Activated CD4-positive, CD25-positive, alpha-beta regulatory T cell (primary cell): ENCODE measurements around the gene TREX2.

ENCODE experiments used
- DNase-seq, 4 experiments: peaks; one replicate each; lab custom pipeline; 2025; lab: John Stamatoyannopoulos, UW

TREX2 gene

DNA sequence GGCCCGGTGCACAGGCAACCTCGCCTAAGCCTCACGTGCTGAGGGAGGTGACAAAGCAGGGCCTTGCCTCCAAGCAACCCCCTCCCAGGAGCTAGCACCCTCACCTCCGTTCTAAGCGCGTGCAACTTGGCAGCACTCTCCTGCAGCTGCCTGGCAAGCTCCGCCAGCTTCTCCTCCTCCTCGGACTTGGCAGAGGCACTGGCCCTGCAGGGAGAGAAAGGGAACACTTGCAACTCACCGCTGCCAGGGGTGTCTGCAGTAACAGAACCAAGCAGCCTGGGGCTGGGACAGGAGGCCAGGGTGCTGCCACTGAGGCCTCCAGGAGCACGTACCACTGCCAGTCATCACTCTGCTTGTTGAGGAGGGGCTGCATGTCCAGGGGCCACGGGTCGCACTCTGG lies 10.3 kb upstream of the TREX2 start:
- DNase-seq: no peak

DNA sequence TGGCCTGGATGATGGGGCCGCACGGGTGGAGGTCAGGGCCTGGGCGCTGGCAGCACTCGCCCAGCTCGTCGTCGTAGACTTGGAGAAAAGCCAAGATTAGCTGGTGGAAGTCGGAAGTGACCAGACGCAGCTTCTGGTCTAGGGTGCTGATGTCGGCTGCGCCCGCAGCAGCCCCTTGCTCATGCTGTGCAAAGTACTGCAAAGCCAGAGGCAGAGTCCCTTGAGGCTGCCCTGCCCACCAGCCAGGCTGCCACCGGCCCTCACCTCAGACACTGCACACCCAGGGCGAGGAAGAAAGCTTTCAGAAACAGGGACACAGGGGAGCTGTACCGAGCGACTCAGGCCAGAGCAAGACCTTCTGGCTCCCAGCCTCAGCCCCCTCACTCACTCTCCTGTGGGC lies 9.7 kb upstream of the TREX2 start:
- DNase-seq: no peak

DNA sequence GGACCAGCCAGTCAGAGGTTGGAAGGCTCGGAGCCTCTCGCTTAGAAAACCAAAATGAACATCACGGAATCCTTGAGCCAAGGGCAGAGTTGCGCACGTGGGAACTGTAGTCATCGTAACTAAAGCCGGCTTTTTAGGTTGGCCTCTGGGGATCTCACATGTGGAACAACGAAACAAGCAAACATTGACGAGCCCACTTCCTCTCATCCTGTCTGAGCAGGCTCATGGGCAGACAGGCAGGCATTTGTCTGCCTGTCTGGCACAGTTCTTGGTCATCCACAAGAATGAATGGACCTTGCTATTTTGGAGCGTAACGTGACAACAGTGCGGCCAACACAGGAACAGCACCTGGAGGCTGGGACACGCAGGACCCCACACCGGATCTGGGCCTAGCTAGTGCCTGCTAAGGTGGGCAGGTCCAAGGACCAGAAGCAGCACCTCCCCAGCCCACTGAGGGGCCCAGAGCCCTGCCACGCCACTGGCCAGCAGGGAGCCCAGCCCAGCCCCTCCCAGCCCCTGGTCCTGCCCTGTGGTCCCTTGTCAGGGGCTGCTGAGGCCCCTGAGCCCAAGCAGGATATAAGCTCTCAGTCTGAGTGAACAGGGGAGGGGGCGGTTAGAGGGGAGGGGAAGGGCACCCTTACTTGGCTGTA lies 9.2 kb upstream of the TREX2 start:
- no peak for DNase-seq

DNA sequence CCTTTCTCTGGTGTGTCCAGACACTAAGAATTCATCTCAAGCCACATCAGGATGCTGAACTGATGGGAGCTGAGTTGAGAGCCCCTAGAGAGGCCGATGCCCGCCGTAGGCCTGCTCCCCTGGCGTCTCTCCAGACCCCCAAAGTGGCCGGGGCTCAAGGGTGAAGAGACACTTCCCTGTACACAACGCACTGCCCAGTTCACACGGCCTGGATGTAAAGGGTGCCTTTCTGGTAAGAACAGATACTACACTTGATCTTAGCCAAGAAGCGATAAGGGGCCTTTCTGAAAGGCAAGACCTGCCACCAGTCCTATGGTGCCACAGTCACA lies 5.1 kb upstream of the TREX2 start:
- no peak for DNase-seq

DNA sequence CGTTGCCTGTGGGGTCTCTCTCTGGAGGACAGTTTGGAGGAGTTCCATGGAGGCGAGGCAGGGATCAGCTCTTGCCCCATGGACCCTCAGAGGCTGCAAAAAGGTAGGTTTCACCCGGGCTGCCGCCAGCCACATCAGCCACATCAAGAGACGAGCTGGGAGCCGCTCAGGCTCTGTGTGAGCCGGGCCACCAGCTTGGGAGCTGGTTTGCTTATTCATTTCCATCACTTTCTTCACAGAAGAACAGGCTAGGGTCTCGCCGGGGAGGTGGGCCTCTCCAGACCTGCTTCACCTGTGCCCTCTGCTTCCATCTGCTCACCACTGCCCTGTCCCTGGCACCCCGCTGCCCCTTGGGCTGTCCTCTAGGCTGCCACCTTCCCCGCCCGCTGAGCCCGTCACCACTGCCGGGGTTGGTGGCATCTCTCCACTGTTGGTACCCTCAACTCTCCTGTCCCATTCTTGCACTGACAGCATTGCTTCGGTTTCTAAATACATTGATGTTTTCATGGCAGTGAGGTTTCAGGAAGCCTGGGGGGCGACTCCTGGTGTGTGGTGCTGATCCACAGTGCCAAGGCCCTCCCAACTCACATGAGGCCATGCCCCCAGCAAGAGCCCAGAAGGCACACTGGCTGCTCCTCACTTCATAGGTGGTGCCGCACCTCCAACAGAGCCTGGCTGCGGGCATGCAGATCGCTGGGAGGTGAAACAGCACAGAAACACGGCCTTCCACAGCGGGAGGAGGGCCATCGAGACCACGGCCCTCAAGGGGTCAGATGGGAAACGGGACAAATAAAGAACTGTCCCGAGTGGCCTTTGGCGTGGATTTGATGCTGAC lies 4.5 kb upstream of the TREX2 start:
- no peak for DNase-seq

DNA sequence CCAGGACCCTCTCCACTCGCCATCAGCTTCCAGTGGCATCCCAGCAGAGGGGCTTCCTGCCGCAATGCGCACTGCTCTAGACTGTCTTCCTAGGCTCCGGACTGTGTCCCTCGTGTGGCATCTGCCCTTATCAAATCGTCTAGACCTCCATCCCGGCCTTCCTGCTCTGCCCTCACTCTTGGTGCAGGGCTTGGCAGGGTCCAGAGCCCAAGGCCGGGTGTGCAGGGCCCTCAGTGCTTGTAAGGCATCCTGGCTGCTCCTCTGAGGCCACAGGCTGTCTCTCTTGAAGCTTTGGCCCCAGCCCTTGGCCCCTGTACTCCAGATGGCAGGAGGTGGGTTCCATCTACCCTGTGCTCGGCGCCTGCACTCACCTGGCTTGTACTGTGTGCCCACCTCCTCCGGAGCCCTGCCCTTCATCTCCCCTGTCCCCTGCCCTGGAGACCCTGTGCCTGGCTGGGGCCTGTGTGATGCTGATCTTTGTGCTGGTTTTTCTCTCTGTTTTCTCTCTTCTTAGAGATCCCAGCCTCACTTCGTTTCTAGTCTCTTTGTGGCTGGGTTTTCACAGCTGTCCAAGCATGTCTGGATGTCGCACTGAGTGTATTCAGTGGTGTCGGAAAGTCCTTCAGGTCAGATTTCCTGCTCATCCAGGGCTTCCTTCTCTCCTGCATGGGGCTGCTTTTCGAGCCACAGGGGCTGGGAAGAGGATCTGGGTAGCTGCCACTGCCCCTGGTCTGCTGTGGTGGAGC lies 3.7 kb upstream of the TREX2 start:
- no peak for DNase-seq

DNA sequence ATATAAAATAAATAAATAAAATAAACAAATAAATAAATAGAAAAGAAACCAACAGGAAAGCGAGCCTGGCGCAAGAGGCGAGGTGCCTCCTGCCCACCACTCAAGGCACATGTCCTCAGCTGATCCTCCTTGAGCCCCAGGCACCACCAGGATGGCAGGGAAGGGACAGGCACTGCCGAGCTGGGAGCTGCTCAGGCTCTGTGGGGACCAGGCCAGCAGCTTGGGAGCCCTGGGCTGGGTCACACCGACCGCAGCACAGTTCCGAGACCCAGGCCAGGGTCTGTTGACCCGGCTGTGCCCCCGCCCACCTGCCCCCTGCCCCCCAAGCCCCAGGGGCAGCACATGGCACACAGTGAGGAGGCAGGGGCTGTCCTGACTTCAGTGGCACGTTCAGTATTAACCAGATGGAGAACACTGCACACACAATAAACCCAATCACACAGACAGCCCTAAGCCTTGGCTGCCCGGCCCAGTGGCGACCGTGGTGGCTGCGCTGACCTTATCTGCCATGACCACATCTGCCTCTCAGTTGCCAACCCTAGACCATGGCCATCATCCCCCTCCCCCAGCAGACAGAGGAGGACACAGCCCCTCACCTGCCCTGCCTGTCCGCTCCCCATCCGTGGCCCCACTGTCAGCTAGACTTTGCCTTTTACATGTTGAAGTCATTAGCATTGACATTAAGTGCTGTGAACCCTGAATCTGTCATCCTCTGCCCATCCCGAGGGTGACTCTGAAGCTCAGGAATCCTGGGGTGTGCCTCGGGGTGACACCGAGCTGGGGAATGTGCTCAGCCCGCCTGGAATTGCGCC lies 2.9 kb upstream of the TREX2 start:
- no peak for DNase-seq

DNA sequence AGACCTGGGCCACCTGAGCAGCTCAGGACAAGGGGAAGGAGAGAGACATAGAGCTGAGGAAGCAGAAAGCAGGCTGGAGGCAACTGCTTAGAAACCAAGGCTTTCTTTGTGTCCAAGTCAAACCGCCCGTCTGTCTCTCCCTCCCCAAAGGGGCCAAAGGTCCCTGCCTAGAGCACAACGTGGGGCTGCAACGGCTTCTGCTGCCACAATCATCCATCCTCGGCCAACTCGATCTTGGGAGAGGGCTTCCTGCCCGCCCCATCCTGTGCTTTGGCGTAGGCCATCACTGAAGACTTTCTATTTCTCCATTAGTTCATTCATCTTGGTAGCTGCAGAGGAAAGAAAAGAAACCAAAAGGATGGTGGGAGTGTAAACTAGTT lies 1.7 kb upstream of the TREX2 start:
- no peak for DNase-seq

DNA sequence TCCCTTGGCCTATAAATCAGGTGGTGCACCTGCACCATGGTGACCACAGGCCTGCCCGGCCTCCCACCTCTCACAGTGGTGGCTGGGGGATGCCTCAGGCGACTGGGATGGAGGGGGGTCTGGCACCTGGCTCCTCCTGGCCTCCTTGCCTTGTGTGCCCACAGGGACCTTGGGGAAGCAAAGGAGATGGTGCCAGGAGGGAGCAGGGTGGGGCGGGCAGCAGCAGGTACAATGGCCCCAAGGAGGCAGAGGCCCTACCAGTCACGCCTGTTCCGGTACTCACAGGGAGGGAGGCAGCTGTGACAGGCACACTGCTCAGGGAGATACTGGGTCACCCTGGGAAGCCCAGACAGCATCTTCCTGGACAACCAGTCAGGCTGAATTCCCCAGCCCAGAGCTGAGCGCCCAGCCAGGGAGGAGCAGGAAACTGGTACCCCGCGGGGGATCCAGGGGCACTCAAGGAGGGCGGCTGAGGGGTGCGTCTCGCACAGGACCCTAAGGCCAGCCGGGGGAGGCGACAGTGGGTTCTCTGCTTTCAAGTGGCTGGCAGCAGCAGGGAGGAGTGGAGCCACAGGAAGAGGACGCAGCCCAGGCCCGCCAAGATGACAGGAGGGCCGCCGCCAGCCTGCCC lies 1.2 kb upstream of the TREX2 start:
- no peak for DNase-seq

DNA sequence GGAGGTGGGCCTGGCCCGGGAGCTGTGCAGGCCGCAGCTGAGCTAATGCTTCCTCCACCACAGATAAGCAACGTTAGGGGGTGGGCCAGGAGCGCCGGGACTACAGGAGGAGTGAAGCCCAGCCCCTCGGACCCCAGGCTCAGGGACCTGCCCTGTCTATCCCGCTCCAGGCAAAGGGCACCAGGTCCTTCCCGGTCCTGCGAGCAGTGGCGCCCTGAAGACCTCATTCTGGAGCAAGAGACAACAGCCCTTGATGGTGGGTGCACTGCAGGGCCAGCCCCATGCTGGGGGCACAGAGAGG lies 730 bp upstream of the TREX2 start:
- DNase-seq: no peak

DNA sequence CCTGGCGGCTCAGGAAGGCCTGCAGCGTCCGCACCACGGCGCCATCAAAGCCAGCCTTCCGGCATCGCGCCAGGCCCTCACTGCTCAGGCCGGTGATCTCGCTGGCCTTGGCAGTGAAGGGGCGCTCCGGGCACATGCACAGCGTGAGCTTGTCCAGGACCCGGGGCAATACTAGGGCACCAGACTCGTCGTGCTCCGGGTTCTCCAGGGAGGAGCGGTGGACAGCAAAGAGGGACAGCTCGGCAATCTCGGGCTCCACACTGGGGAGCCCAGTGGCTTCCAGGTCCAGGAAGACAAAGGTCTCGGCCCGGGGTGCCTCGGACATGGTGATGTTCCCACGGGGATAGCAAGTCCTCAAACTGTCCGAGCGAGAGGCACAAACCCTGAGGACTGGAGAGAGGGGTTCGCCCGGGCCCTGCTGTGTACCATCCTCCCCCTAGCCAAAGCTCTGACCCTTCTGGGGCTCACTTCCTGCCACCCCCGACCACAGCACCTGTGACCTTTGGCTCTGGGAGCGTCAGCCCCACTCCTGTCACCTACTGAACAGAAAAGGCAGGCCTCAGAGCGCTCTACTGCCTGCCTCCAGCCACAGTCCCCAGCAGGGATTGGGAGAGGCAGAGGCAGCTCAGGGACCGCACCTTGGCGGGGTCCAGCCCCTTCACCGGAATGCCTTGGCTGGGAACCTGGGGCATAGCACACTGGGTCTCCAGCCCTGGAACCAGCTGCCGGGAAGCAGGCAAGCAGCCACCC lies 575 bp downstream of the TREX2 start:
- DNase-seq: no peak

DNA sequence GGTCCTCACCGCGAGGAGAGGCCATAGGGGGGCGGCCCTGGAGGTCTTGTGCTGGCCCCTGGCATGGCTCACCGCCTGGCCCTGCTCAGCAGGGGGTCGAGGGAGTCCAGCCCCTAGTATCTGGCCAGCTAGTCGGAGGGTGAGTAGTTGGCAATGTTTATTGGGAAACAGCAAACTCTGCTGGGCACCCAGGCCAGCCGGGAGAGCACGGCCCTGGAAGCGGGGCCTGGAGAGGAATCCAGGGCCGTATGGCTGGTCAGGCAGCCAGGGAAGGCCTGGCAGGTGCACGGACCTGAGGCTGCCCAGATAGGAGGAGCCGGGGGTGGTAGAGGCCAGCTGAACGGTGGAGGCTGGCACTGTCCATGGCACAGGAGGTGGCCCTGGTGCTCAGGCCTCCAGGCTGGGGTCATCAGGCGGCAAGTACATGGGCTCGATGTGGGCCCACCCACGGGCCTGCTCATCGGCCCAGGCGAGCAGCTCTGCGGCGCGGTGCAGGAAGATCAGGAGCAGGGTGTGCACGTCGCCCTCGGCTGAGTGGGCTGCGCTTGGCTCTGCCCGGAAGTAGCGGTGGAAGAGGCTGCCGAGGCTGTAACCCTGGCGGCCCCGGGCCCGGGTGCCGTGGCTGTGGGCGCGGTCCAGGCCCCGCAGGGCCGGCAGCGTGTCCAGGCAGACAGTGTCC lies 1.4 kb downstream of the TREX2 start:
- DNase-seq: no peak

DNA sequence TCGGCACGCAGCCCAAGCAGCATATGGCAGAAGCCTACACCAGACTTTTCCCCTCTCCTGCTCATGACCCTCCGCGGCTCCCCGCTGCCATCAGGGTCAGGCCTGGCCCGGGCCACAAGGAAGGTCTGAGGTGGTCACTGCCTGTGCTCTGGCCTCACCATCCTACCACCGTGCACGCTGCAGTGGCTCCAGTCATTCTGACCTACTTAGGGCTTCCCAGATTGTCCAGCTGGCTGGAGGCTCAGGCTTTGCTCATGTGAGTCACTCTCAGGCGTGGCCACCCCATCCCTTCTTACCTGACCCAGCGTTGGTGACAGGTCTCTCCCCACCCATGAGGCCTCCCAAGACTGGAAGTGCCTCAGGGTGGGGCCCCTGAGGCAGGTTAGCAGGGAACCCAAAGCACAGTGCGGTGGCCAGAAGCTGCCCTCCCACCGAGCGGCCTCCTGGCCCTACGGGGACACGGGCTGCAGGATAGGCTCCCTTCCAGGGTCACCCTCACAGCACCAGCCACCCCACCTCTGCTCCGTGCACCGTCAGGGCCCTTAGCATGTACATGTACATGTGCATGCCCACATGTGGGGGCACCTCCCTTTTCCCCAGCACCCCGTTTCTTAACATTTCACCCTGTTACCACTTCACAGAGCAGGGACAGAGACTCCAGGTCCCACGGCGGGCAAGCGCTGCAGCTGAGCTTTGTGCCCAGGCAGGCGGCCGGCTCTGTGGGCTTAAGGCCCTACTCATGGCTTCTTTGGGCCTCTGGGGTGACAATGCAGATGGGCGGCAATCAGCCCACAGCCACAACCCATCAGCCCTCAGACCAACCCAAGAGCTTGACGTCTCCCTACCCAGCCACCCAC lies 2.2 kb downstream of the TREX2 start:
- no peak for DNase-seq

DNA sequence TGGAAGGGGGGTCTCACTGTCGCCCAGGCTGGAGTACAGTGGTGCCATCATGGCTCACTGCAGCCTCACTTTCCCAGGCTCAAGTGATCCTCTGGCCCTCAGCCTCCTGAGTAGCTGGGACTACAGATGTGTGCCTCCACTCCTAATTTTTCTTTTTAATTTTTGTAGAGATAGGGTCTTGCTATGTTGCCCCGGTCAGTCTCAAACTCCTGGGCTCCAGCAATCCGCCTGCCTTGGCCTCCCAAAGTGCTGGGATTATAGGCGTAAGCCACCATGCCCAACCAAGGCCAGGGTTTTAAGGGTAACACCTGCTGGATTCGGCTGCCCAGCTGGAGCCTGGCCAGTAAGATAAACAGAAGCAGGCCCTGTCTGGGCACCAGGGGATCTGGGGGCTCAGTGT lies 3.4 kb downstream of the TREX2 start:
- DNase-seq: no peak

DNA sequence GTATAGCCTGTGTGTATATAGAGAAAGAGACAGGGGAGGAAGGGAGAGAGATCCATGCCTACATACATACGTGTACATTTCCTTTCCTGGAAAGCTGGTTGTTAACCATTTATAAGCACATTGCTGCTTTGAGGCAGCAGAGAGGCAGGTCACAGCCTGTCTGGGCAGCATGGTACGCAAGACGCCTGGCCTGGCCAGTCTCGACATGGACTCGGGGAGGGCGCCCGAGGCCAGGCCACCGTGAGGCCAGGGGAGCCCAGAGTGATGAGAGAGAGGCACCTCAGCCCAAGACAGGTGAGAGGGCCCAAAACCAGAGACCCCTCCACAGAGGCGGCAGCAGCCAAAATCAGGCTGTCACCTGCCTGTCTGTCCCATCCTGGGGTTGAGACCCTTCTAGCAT lies 3.9 kb downstream of the TREX2 start:
- DNase-seq: no peak

DNA sequence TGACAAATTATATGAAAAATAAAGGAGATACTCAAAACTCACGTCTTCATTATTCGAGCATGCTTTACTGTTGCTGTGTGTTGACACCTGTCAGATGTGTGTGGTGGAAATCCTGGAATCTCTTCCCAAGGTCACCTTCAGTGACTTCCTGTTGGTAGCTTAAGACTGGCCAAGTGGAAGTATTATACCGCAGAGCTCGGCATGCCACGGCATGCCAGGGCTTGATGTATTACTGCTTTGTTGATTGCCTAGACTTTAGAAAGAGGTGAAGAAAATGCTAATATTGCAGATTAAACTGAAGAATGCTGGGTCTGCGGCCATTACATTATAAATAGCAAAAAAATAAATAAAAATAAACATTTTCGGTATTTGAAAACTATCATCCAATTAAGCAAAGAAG lies 4.6 kb downstream of the TREX2 start:
- no peak for DNase-seq

DNA sequence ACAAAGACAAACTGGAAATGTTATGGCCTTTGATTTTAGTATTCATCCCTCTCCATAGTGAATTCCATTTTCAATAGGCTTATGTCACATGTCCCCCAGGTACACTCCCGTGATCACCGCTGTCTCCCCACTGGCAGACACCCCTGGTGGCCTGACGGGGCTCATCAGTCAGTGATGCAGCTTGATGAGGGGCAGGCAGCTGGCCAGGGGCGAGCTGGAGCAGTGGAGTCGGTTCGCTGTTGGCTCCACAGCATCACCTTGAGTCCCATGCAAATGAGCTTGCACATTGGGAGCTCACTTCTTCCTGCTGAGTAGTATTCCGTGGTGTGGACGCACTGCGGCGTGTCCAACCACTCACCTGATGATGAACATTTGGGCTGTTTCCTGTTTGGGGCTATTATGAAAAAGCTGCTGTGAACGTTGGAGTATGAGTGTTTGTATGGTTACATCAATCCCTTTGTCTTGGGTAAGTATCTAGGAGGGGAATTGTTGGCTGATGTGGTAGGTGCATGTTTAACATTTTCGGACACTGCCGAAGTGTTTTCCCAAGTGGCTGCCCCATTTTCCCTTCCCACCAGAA lies 5.2 kb downstream of the TREX2 start:
- no peak for DNase-seq

DNA sequence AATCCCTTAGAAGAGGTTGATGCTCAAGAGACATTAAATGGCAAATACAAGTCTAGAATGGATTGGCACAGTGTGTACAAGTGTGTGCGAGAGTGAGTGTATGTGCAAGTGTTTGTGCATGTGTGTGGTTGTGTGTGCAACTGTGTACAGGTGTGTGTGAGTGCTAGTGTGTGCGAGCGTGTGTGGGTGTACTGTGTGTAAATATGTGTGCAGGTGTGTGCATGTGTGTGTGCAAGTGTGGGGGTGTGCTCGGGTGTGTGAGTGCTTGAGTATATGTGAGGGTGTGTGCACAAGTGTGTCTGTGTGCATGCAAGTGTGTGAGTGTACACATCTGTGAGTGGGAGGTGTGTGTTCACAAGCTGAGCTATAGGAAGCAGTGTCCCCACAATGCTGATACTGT lies 5.9 kb downstream of the TREX2 start:
- no peak for DNase-seq

DNA sequence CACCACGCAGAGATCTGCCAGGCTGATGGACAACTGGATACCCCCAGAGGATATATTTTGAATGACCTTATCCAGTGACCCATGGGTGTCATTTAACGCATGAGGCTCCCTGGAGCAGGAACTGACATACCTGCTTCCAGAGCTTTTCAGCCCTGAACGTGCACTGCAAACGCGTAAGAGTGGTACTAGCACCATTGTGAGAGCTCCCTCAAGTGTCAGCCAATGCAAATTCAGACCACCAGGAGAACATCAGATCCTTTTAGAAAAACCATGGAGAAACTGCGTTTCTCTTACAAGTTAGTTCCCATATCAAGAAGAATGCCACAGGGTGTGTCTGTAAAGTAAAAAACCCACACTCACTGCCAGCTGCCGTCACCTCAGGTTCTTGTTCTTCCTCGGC lies 7.3 kb downstream of the TREX2 start:
- DNase-seq: no peak

DNA sequence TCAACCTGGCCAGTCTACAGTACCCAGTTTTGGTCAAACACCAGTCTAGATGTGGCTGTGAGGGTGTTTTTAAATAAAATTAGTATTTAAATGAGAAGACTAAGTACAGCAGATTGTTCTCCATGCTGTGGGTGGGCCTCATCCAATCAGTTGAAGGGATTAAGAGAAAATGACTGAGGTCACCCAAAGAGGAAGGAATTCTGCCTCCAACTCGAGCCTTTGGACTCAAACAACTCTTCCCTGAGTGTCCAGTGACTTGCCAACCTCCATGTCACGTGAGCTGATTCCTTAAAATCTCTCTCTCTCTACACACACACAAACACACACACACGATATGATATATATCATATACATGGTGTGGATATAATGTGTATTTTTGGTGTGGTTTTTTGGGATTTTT lies 10.0 kb downstream of the TREX2 start:
- DNase-seq: no peak
